ENCODE measurements around the gene ITGAX.

GRCh38 chr16:31330553-31330890, 24.5 kb upstream of the ITGAX start:
- TF ChIP-seq, protein P1, sequence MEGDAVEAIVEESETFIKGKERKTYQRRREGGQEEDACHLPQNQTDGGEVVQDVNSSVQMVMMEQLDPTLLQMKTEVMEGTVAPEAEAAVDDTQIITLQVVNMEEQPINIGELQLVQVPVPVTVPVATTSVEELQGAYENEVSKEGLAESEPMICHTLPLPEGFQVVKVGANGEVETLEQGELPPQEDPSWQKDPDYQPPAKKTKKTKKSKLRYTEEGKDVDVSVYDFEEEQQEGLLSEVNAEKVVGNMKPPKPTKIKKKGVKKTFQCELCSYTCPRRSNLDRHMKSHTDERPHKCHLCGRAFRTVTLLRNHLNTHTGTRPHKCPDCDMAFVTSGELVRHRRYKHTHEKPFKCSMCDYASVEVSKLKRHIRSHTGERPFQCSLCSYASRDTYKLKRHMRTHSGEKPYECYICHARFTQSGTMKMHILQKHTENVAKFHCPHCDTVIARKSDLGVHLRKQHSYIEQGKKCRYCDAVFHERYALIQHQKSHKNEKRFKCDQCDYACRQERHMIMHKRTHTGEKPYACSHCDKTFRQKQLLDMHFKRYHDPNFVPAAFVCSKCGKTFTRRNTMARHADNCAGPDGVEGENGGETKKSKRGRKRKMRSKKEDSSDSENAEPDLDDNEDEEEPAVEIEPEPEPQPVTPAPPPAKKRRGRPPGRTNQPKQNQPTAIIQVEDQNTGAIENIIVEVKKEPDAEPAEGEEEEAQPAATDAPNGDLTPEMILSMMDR (conservative IDR thresholded peaks at IDR 0.05 in 1 of 2, IDR thresholded peaks at IDR 0.05 in 1 of 2; ENCODE audit: low read depth in 1 of 2, low read length in 2 of 2) = no peak
- no peak for TF ChIP-seq EZH2 (IDR thresholded peaks at IDR 0.05; ENCODE audit: low read length, missing control alignments)
